Stomach (tissue), 9 donors: ENCODE results near the gene RRBP1. TPM values are rescaled to one million over a fixed set of nuclear protein-coding genes. Genes with fewer than 3 reads are reported as not detected.

Experiments used
- DNase-seq, 2 donors: peaks; one replicate each; pipeline versions ENCODE4 v3.0.0 to v3.0.0-alpha.2; 2013 to 2019
- H3K27ac ChIP-seq, 5 donors: fragments of 200-600 bp in 4 of 5; sonication (generic) in 4 of 5; one replicate each; pipeline ENCODE4 v1.5.1; 2013 to 2019; ENCODE audit warnings: mild to moderate bottlenecking in 1 of 5, moderate library complexity in 1 of 5
- H3K27me3 ChIP-seq, 3 donors: fragments of 200-600 bp; sonication (generic); one replicate each; pipeline ENCODE4 v1.5.1; 2017 to 2019; ENCODE audit warnings: mixed run types in 1 of 3
- H3K36me3 ChIP-seq, 4 donors: fragments of 200-600 bp; sonication (generic); 1 replicate in 3 of 4; 2 replicates in 1 of 4; pipeline ENCODE4 v1.5.1; 2016 to 2019
- H3K4me1 ChIP-seq, 4 donors: fragments of 200-600 bp; sonication (generic); one replicate each; pipeline ENCODE4 v1.5.1; 2016 to 2019
- H3K4me3 ChIP-seq, 4 donors: fragments of 200-600 bp; sonication (generic) in 3 of 4; one replicate each; pipeline ENCODE4 v1.5.1; 2016 to 2019; ENCODE audit warnings: mild to moderate bottlenecking in 1 of 4
- H3K9me3 ChIP-seq, 4 donors: fragments of 200-600 bp; sonication (generic); one replicate each; pipeline ENCODE4 v1.5.1; 2016 to 2019
- EP300 ChIP-seq: sonication (generic); formaldehyde crosslinking; IDR thresholded peaks from one replicate; pipeline ENCODE4 v1.6.1; 2017; ENCODE audit warnings: antibody characterized with exemption
- POLR2A ChIP-seq, 4 donors: fragments of 450-650 bp; IDR thresholded peaks; one replicate each; pipeline ENCODE4 v1.6.1; 2016; ENCODE audit warnings: antibody characterized with exemption in 4 of 4, control low read depth in 2 of 4, mild to moderate bottlenecking in 1 of 4, moderate library complexity in 1 of 4
- POLR2AphosphoS5 ChIP-seq, 3 donors: sonication (generic); formaldehyde crosslinking; IDR thresholded peaks; one replicate each; pipeline ENCODE4 v1.6.1; 2016; ENCODE audit warnings: antibody characterized with exemption in 3 of 3
- WGBS, 5 donors: extraction: QIAGEN DNeasy Blood & Tissue Kit in 3 of 5; methylation state at CpG; one replicate each; pipeline versions ENCODE4 v1.1.5 to v1.1.7; 2013 to 2018; 5-methylcytosine and 5-hydroxymethylcytosine counted together
- intact Hi-C: fragments of 100-400 bp; cut with DNase I; formaldehyde crosslinking; loops from one replicate; pipeline ENCODE4 v1.15.1; 2023; ENCODE audit warnings: low total_unique reads
- polyA plus RNA-seq, 3 donors: library from polyadenylated mRNA; stranded (reverse); fragments of 200-250 nt; gene quantifications; one replicate each; pipeline ENCODE4 v1.2.3, GENCODE V29; 2013
- total RNA-seq, 5 donors: library from RNA; depleted of rRNA; stranded (reverse); fragments of >200 nt; gene quantifications; one replicate each; pipeline versions ENCODE4 v1.1.0 to v1.2.3, GENCODE V29; 2014 to 2016
- TF ChIP-seq, protein P1 (sequence below), 7 experiments: fragments of 450-650 bp in 4 of 7; fragments of 200-600 bp in 3 of 7; sonication (generic) in 3 of 7; IDR thresholded peaks; one replicate each; pipeline ENCODE4 v1.5.1; 2016 to 2019; ENCODE audit warnings: antibody characterized with exemption in 7 of 7, control low read depth in 2 of 7, mild to moderate bottlenecking in 1 of 7
- donor health status: healthy with polysubstance abuse.
- donor health status: Bipolar disorder and iron deficiency.
- donor health status: healthy.

Gene RRBP1
- total and polyA plus RNA-seq, 8 donors: 34.4 to 456 (median 132) TPM

DNA sequence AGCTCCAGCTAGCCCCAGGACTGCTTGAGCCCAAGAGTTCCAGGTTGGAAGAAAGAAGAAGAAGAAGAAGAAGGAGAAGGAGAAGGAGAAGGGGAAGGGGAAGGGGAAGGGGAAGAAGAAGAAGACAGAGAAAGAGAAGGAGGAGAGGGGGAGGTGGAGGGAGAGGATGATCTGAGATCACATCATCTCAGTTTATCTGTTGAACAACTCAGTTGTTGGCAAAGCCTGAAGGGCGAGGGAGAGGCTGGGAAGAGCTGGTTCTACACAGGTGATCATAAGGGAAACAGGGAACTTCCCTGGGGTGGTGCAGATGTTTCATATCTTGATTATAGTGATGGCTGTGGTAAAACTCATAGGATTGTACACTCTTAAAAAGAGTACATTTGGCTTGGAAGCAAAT lies 3.1 kb upstream of the RRBP1 start:
- peak overlapping the region in 1 of 5 donors; percentile 97 for H3K27ac ChIP-seq
- peaks cover 0 to 11% (median 0%) of the 10 kb centered on the region in 4 donors for H3K9me3 ChIP-seq
- H3K36me3 ChIP-seq: no peaks in the 10 kb centered on the region
- TF ChIP-seq POLR2A (IDR thresholded peaks at IDR 0.05) (no peak), EP300 (no peak), POLR2AphosphoS5 (IDR thresholded peaks at IDR 0.05) (no peak)
- TF ChIP-seq, protein P1, sequence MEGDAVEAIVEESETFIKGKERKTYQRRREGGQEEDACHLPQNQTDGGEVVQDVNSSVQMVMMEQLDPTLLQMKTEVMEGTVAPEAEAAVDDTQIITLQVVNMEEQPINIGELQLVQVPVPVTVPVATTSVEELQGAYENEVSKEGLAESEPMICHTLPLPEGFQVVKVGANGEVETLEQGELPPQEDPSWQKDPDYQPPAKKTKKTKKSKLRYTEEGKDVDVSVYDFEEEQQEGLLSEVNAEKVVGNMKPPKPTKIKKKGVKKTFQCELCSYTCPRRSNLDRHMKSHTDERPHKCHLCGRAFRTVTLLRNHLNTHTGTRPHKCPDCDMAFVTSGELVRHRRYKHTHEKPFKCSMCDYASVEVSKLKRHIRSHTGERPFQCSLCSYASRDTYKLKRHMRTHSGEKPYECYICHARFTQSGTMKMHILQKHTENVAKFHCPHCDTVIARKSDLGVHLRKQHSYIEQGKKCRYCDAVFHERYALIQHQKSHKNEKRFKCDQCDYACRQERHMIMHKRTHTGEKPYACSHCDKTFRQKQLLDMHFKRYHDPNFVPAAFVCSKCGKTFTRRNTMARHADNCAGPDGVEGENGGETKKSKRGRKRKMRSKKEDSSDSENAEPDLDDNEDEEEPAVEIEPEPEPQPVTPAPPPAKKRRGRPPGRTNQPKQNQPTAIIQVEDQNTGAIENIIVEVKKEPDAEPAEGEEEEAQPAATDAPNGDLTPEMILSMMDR (IDR thresholded peaks at IDR 0.05): no peak
- no peak overlapping the region for H3K4me3 ChIP-seq
- DNase-seq: no peak
- WGBS, 5 donors: 64 to 84% (median 70%) methylated on average over 1 of the region's 1 CpG
- intact Hi-C loops: no loop called here
- no peaks in the 10 kb centered on the region for H3K27me3 ChIP-seq
- peaks cover 25 to 45% (median 37%) of the 10 kb centered on the region in 4 donors for H3K4me1 ChIP-seq

DNA sequence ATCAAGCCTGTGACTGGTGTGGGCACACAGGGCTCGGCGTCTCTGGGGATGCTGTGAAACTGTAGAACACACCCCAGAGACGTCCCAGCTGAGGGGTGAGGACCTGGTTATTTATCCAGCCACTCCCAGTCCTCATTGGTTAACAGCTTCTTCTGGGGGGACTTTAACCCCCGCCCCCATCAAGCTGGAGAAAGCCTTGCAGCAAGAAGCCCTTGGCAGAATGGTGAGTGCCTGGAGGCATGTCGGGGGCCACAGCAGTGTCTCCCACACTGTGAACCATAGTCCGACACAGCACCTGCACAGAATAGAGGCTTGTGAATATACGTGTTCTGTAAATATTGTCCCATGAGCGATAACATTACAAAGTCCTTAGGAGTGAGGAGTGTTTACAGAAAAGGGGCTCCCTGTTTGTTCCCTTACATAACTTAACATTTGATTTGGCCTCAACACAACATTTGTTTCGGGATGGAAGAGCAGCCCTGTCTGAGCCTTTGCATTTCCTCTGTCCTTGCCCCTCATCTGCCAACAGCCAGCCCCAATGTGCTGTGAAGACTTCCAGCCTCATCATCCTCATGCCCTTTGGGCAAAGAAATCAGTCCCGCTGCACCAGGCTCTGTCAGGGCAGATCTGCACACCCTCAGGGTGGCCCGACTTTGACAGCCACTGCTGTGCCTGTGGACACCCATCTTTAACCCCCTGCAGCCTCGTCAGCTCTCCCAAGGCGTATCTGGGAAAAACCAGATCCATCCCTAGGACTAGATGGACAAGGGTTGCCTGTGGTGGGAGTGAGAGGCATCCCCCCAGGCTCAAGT lies 2.2 kb upstream of the RRBP1 start:
- peaks cover 0 to 11% (median 0%) of the 10 kb centered on the region in 4 donors for H3K9me3 ChIP-seq
- peaks cover 0 to 4% (median 1%) of the 10 kb centered on the region in 4 donors for H3K36me3 ChIP-seq
- intact Hi-C loops: loop anchor here (5.0 kb wide), 1 partner anchor 213 kb away; no protein-coding TSS in a partner anchor
- WGBS, 5 donors: 30 to 57% (median 46%) methylated on average over 10 to 13 of the region's 13 CpGs
- TF ChIP-seq, protein P1 (IDR thresholded peaks at IDR 0.05): no peak
- TF ChIP-seq POLR2AphosphoS5 (IDR thresholded peaks at IDR 0.05): no peak
- TF ChIP-seq POLR2A (IDR thresholded peaks at IDR 0.05): no peak
- no peak for TF ChIP-seq EP300
- DNase-seq: peak in 1 of 2 donors; percentile 62
- no peaks in the 10 kb centered on the region for H3K27me3 ChIP-seq
- H3K4me1 ChIP-seq: peaks cover 32 to 49% (median 43%) of the 10 kb centered on the region in 4 donors
- H3K4me3 ChIP-seq: peak overlapping the region in 1 of 4 donors; percentile 3
- H3K27ac ChIP-seq: peak overlapping the region; percentile 53 to 99 (median 95)

DNA sequence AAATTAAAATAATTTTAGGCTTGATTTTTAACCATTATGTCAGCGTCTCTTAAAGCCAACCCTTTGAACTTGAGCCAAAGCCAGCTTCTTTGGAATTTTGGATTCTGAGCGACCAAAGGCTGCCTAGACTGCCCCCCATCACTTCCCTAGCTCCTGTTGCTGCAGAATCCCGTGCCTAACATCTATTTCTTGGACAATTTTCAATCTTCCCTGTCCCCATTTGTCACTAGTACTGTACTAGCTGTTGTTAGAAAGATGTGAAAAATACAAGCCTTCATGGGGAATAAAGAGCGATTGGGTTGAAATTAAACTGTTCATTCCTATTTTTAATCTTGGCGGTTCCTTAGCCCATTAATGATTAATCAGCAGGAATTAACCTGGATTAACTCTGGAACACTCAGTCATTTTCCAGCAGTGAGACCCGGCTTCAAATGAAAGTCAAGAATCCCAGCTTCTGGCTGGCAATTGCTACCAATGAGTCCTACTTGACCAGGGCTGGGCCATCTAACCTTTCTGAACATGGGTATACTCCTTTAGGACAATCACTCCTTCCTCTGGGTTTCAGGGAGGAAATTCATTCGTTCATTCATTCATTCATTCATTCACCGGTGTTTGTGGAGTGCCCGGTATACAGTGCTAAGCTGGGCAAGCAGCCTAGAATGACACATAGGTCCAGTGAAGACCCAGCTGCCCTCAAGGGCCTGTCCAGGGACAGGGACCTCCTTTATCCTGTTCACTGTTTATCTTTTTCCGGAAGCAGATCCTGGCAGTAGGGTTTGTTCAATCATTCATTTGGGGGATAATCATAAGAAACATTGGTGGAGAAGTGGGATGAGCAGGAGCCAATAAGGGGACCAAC lies 1.4 kb upstream of the RRBP1 start:
- Histone ChIP-seq H3K27me3 (no peaks in the 10 kb centered on the region), H3K9me3 (peaks cover 0 to 11% (median 0%) of the 10 kb centered on the region in 4 donors), H3K27ac (peak overlapping the region; percentile 53 to 99 (median 95)), H3K4me3 (peak overlapping the region in 3 of 4 donors; percentile 76 to 87 (median 78)), H3K4me1 (peaks cover 35 to 49% (median 48%) of the 10 kb centered on the region in 4 donors), H3K36me3 (peaks cover 0 to 11% (median 5%) of the 10 kb centered on the region in 4 donors)
- DNase-seq: no peak
- intact Hi-C loops: loop anchor here (5.0 kb wide), 1 partner anchor 214 kb away; no protein-coding TSS in a partner anchor
- TF ChIP-seq, protein P1 (IDR thresholded peaks at IDR 0.05): no peak
- TF ChIP-seq POLR2AphosphoS5 (IDR thresholded peaks at IDR 0.05) (no peak), EP300 (no peak), POLR2A (IDR thresholded peaks at IDR 0.05) (no peak)
- WGBS, 5 donors: 19 to 45% (median 30%) methylated on average over 10 of the region's 10 CpGs

DNA sequence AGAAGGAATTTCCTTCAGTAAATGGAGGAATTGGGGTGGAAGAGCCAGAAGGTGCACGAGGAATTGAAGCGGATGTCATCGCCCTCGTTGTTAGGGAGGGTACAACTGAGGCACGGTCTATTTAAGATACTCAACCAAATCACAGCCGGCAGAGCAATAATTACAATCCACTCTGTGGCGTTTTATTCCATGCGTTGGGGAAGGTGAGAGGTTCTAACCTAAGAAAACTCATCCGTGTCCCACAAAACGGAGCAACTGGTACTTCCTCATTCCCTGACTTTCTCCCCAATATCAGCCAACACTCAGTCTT lies 802 bp upstream of the RRBP1 start:
- TF ChIP-seq POLR2A (IDR thresholded peaks at IDR 0.05) (no peak), POLR2AphosphoS5 (IDR thresholded peaks at IDR 0.05) (no peak), EP300 (no peak)
- TF ChIP-seq, protein P1 (IDR thresholded peaks at IDR 0.05): no peak
- WGBS, 5 donors: 20 to 30% (median 24%) methylated on average over 10 of the region's 10 CpGs
- no peak for DNase-seq
- peak overlapping the region; percentile 76 to 94 (median 82) for H3K4me3 ChIP-seq
- intact Hi-C loops: loop anchor here (5.0 kb wide), 1 partner anchor 214 kb away; no protein-coding TSS in a partner anchor
- peaks cover 0 to 11% (median 0%) of the 10 kb centered on the region in 4 donors for H3K9me3 ChIP-seq
- H3K36me3 ChIP-seq: peaks cover 0 to 17% (median 9%) of the 10 kb centered on the region in 4 donors
- H3K27ac ChIP-seq: peak overlapping the region; percentile 92 to 99 (median 95)
- no peaks in the 10 kb centered on the region for H3K27me3 ChIP-seq
- H3K4me1 ChIP-seq: peaks cover 35 to 54% (median 53%) of the 10 kb centered on the region in 4 donors
